Hepatocyte (in vitro differentiated cells): ENCODE data around the gene DHFR2.

Experiments
- EZH2 ChIP-seq: fragments of 200-600 bp; sonication (generic); IDR thresholded peaks from 2 replicates; pipeline ENCODE4 v1.6.1; 2016; ENCODE audit warnings: antibody characterized with exemption, mild to moderate bottlenecking, borderline replicate concordance
- EZH2phosphoT487 ChIP-seq: fragments of 200-600 bp; sonication (generic); IDR thresholded peaks from one replicate; pipeline ENCODE4 v1.6.1; 2018; ENCODE audit warnings: antibody characterized with exemption, mild to moderate bottlenecking, low read depth, moderate library complexity; ENCODE audit not compliant: unreplicated experiment, severe bottlenecking
- TF ChIP-seq, protein P1 (sequence below): fragments of 200-600 bp; sonication (generic); IDR thresholded peaks from 2 replicates; pipeline ENCODE4 v1.5.1; 2016; ENCODE audit warnings: antibody characterized with exemption, mild to moderate bottlenecking; ENCODE audit not compliant: poor library complexity

DNA sequence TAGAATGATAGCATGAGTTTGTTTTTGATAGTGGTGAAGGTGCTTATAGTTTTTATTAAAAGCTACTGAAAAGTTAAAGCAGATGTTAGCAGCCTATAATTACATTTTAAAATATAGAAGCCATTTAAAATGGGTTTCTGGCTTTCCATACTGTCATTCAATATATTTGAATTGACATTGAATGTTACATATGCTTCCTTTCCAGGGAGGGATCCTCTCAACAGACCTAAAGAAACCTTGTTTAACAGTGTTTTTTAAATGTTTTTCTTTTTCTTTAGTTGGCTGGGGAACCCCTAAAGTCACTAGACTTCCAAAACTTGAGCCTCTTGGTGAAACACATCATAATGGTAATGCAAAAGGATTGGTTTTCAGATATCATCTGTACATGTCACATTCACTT lies 12.2 kb downstream of the DHFR2 start:
- TF ChIP-seq, protein P1, sequence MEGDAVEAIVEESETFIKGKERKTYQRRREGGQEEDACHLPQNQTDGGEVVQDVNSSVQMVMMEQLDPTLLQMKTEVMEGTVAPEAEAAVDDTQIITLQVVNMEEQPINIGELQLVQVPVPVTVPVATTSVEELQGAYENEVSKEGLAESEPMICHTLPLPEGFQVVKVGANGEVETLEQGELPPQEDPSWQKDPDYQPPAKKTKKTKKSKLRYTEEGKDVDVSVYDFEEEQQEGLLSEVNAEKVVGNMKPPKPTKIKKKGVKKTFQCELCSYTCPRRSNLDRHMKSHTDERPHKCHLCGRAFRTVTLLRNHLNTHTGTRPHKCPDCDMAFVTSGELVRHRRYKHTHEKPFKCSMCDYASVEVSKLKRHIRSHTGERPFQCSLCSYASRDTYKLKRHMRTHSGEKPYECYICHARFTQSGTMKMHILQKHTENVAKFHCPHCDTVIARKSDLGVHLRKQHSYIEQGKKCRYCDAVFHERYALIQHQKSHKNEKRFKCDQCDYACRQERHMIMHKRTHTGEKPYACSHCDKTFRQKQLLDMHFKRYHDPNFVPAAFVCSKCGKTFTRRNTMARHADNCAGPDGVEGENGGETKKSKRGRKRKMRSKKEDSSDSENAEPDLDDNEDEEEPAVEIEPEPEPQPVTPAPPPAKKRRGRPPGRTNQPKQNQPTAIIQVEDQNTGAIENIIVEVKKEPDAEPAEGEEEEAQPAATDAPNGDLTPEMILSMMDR: no peak
- TF ChIP-seq EZH2phosphoT487 (no peak), EZH2 (no peak)
